ENCODE measurements around the gene MYLK. TPM values are rescaled to one million over a fixed set of nuclear protein-coding genes. Genes with fewer than 3 reads are reported as not detected.

The MYLK gene
- total and polyA plus RNA-seq, 8 donors, result 35.1 to 916 (median 340) TPM

DNA sequence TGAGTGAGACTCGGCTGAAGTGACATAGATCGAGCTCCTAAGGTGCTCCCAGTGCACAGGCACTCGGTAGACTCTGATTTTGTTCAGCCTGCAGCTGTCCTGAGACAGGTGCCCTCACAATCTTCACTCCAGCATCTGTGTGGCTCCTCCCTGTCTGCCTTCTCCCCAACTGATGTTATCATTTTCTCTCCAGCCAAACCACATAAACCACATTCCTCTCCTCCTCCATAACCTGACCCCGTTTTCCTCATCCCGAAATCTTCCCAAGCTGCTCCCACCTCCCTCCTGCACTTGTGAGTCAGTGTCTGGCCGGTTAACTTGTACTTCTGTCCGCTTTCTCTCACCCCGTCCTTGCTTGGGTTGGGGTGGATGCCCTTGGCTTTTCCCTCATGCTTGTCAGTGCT, 206.0 kb downstream of the MYLK start:
- Histone ChIP-seq H3K4me3 (no peak overlapping the region), H3K27me3 (no peaks in the 10 kb centered on the region), H3K27ac (peak overlapping the region in 4 of 5 donors; percentile 26 to 91 (median 50)), H3K9me3 (no peaks in the 10 kb centered on the region), H3K36me3 (peaks cover 0 to 29% (median 6%) of the 10 kb centered on the region in 4 donors), H3K4me1 (peaks cover 0 to 81% (median 40%) of the 10 kb centered on the region in 4 donors)
- WGBS, 5 donors, result 62 to 70% (median 69%) methylated on average over 8 of the region's 8 CpGs
- no peak for DNase-seq
- no peak for TF ChIP-seq EP300 (IDR thresholded peaks at IDR 0.05)
- peak in 1 of 3 donors; percentile 54 for TF ChIP-seq POLR2AphosphoS5 (IDR thresholded peaks at IDR 0.05)
- intact Hi-C loops (cut with DNase I; ENCODE audit: low total_unique reads), result no loop called here

DNA sequence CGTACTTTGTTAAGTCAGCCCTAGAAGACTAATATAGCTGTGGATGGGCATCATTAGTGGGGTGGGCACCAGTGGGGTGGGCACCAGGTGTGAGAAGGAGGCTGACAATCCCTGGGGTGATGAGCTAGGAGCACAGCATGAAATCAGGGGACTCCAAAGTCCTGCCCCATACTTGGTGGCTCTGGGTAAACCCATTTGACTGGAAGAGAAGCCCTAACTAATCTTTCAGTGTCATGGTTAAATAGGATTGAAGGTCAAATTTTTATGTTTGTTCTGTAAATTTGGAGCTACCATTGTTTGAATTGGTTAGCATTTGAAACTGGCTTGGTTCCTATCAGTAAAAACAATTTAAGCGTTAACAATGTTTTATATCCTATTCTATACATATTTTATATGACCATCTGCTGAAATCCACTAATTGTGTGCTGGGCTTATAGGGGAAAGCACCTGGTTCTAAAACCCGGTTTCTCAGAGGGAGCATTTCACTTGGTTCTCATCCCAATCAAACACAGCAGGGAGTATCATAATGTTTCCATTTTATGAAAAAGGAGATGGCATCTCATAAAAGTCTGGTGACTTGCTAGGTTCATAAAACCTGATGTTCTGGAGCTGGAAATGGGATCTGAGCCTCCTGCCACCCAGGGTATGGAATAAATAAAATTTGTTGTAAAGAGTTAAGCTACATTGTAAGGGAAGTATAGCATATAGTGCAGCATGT, 211.5 kb downstream of the MYLK start:
- Histone ChIP-seq H3K27ac (peak overlapping the region in 4 of 5 donors; percentile 31 to 91 (median 46)), H3K36me3 (peaks cover 0 to 23% (median 0%) of the 10 kb centered on the region in 4 donors), H3K27me3 (no peaks in the 10 kb centered on the region), H3K9me3 (no peaks in the 10 kb centered on the region), H3K4me1 (peaks cover 5 to 79% (median 38%) of the 10 kb centered on the region in 4 donors), H3K4me3 (no peak overlapping the region)
- DNase-seq, result no peak
- TF ChIP-seq POLR2A (IDR thresholded peaks at IDR 0.05) (no peak), POLR2AphosphoS5 (IDR thresholded peaks at IDR 0.05) (no peak), EP300 (IDR thresholded peaks at IDR 0.05) (no peak)
- TF ChIP-seq, protein P1, sequence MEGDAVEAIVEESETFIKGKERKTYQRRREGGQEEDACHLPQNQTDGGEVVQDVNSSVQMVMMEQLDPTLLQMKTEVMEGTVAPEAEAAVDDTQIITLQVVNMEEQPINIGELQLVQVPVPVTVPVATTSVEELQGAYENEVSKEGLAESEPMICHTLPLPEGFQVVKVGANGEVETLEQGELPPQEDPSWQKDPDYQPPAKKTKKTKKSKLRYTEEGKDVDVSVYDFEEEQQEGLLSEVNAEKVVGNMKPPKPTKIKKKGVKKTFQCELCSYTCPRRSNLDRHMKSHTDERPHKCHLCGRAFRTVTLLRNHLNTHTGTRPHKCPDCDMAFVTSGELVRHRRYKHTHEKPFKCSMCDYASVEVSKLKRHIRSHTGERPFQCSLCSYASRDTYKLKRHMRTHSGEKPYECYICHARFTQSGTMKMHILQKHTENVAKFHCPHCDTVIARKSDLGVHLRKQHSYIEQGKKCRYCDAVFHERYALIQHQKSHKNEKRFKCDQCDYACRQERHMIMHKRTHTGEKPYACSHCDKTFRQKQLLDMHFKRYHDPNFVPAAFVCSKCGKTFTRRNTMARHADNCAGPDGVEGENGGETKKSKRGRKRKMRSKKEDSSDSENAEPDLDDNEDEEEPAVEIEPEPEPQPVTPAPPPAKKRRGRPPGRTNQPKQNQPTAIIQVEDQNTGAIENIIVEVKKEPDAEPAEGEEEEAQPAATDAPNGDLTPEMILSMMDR (IDR thresholded peaks at IDR 0.05), result no peak
- WGBS, 5 donors, result 52 to 69% (median 60%) methylated on average over 3 of the region's 3 CpGs
- intact Hi-C loops (cut with DNase I; ENCODE audit: low total_unique reads), result no loop called here

DNA sequence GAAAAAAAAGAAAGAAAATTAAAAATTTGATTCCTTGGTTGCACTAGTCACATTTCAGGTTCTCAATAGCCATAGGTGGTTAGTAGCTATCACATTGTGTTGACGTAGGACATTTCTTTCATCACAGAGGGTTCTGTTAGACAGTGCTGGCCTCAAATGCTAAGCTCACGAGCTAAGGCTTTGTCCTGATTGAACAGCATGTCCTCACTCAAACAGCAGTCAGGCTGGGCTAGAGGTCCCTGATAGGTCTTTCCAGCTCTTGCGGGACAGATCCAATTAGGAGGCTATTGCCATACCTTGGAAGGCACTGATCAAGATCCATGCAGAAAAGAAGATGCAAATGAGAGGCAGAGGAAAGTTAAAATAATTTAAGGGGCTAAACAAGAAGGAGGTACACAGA, 213.4 kb downstream of the MYLK start:
- Histone ChIP-seq H3K27ac (peak overlapping the region in 2 of 5 donors; percentile 51 to 91), H3K4me3 (no peak overlapping the region), H3K36me3 (peaks cover 8 to 31% (median 14%) of the 10 kb centered on the region in 4 donors), H3K4me1 (peaks cover 5 to 76% (median 36%) of the 10 kb centered on the region in 4 donors), H3K27me3 (no peaks in the 10 kb centered on the region), H3K9me3 (no peaks in the 10 kb centered on the region)
- intact Hi-C loops (cut with DNase I; ENCODE audit: low total_unique reads), result no loop called here
- peak in 1 of 3 donors; percentile 66 for TF ChIP-seq POLR2AphosphoS5 (IDR thresholded peaks at IDR 0.05)
- TF ChIP-seq, protein P1 (IDR thresholded peaks at IDR 0.05), result no peak
- DNase-seq, result no peak
- 67 to 91% (median 80%) methylated on average over 3 of the region's 3 CpGs for WGBS, 5 donors

DNA sequence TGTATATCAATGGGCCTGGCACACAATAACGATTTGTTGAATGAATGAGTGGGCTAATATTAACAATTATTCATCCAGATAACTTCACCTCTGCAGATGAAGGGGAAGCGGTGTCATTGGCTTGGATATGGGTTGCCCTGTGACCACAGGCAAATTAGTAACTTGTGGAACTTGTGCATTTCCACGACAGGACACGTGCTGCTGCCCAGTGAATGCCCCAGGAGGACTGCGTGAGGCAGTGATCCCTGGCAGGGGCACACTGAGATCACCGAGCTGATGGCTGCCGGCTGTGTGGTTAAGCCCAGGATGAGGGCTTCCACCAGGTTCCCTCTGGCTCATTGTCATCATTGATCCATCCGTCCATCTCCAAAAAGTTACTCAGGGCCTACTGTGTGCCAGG, 215.2 kb downstream of the MYLK start:
- H3K9me3 ChIP-seq, result no peaks in the 10 kb centered on the region
- H3K4me3 ChIP-seq, result no peak overlapping the region
- H3K4me1 ChIP-seq, result peaks cover 1 to 59% (median 30%) of the 10 kb centered on the region in 4 donors
- intact Hi-C loops (cut with DNase I; ENCODE audit: low total_unique reads), result no loop called here
- peak overlapping the region in 2 of 5 donors; percentile 64 to 91 for H3K27ac ChIP-seq
- peaks cover 10 to 42% (median 24%) of the 10 kb centered on the region in 4 donors for H3K36me3 ChIP-seq
- WGBS, 5 donors, result 69 to 87% (median 80%) methylated on average over 8 of the region's 8 CpGs
- DNase-seq, result no peak
- H3K27me3 ChIP-seq, result no peaks in the 10 kb centered on the region
- TF ChIP-seq POLR2AphosphoS5 (IDR thresholded peaks at IDR 0.05) (no peak), POLR2A (IDR thresholded peaks at IDR 0.05) (no peak), EP300 (IDR thresholded peaks at IDR 0.05) (no peak)
- TF ChIP-seq, protein P1 (IDR thresholded peaks at IDR 0.05), result no peak

DNA sequence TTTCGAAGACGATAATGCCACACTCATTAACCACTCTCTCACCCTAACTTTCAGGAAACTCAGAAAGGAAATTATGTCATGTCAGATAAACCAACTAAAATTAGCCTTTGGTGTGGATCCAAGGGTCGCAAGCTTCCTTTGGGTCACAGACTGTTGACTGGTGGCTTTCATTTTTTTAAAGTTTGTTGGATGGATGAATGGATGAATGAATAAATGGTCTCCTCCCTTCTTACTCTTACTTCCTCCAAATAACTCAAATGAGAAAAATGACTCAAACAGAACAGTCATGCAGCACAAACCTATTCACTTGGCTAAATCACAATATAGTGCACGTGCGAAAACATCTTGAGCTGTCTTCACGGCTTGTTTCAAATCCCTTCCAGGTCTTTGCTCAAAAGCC, 216.3 kb downstream of the MYLK start:
- intact Hi-C loops (cut with DNase I; ENCODE audit: low total_unique reads), result no loop called here
- peaks cover 0 to 51% (median 25%) of the 10 kb centered on the region in 4 donors for H3K4me1 ChIP-seq
- TF ChIP-seq POLR2A (IDR thresholded peaks at IDR 0.05), result no peak
- TF ChIP-seq, protein P1 (IDR thresholded peaks at IDR 0.05), result no peak
- TF ChIP-seq POLR2AphosphoS5 (IDR thresholded peaks at IDR 0.05), result no peak
- TF ChIP-seq EP300 (IDR thresholded peaks at IDR 0.05), result no peak
- DNase-seq, result no peak
- WGBS, 5 donors, result 55 to 77% (median 67%) methylated on average over 6 of the region's 6 CpGs
- no peak overlapping the region for H3K4me3 ChIP-seq
- H3K27me3 ChIP-seq, result no peaks in the 10 kb centered on the region
- peaks cover 12 to 53% (median 30%) of the 10 kb centered on the region in 4 donors for H3K36me3 ChIP-seq
- H3K27ac ChIP-seq, result peak overlapping the region in 3 of 5 donors; percentile 27 to 91 (median 64)
- no peaks in the 10 kb centered on the region for H3K9me3 ChIP-seq

All from stomach (tissue), 9 donors.